ENCODE measurements around the gene RSAD1.
A peak's percentile ranks its signal among the peaks of the same experiment; 100 is the strongest.

Gene RSAD1

DNA sequence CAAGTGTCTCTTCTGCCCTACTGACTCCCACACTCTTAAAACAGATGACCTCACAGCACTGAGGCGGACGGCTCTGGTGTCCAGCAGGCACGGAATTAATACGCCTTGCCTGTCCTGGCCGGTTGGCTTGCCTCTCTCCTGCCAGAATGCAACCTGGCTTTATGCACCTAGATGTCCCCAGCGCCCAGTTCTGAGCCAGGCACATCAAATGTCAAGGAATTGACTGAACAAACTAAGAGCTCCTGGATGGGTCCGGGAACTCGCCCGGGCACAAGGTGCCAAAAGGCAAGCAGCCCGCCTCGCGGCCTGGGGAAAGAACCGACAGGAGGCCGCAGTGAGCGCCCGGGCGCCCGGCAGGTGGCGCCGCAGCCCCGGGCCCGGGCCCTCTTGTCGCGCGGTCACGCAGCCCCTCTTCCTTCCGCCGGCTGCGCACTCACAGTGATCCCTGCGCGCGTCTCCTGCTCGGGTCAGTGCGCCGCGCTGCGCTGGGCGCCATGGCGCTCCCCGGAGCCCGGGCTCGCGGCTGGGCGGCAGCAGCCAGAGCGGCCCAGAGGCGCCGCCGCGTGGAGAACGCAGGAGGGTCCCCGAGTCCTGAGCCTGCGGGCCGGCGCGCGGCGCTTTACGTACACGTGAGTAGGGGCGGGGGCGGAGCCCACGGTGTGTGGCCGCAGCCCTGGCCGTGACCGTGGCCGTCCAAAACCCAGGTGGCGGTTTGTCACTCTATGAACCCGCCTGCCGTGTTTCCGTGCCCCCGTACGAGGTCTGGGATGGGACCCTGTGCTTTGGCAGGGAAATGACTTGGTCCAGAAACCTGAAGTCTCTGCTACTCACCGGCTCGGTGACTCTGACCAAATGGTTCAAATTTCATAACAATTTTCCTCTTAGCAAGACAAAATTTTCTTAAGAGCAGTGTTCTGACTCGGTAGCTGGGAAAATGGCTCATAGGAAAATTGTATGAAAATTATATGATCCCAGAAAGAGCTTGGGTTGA is at the start of gene RSAD1:
TSS of gene RSAD1 (plus strand) at position 470 of the 991 bp plus-strand sequence. CDS start at position 495, 25 bp downstream.
- peak; percentile 70 to 76 for DNase-seq (ENCODE audit: low read depth in 1 of 2, low spot score in 1 of 2)

DNA sequence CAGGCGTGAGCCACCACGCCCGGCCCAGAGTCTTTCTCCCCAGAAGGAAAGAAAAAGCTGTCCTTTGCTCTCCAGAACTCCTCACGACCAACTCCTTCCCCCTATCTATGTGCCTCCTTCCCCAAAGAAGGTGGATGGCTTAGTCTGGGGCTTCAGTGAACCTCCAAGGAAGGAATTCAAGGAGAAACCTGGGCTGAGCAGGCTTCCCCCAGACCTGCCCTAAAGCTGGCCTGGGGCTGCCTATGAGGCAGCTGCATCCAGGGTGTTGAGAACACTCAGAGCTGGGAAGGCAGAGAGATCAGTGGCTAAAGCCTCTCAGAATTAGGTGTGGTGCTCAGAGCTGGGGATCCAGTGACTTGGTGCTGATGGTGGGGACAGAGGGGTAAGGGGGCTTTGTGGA is 48.9 kb upstream of the RSAD1 start:
- DNase-seq (ENCODE audit: low read depth in 1 of 2, low spot score in 1 of 2) = no peak

DNA sequence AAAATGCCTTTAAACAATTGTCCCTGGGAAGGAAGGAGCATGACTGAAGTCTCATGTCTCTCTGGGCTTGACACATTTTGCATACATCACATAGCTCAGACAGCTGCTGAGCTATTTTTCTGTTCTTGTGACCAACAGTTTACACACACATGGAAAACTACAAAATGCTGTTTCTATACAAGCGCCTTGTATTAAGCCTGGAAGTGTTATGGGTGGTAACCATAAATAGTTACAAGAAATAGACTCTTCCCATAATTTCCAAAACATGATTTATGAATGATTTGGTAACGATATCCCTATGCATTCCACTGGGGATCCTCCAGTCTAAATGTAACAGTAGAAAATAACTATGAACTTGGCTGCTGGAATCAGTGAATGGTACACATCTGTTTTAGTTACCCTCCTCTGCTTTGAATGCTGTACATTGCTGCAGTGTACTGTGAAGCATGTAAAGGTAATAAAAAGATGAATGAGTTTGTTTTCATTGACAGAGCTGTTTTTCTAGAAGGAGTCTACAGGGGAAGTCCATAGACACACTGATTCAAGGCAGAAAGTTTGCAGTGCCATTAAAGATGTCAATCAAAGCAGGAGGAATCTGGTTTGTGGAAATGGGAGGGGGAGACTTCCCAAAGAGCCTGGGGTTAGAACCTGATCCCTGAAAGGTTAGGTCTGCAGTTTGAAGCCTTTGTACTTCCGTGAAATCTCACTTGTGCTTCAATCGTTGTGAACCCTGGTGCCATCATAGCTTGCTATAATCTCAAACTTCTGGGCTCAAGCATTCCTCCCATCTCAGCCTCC is 47.6 kb upstream of the RSAD1 start:
- DNase-seq (ENCODE audit: low read depth in 1 of 2, low spot score in 1 of 2) = no peak

DNA sequence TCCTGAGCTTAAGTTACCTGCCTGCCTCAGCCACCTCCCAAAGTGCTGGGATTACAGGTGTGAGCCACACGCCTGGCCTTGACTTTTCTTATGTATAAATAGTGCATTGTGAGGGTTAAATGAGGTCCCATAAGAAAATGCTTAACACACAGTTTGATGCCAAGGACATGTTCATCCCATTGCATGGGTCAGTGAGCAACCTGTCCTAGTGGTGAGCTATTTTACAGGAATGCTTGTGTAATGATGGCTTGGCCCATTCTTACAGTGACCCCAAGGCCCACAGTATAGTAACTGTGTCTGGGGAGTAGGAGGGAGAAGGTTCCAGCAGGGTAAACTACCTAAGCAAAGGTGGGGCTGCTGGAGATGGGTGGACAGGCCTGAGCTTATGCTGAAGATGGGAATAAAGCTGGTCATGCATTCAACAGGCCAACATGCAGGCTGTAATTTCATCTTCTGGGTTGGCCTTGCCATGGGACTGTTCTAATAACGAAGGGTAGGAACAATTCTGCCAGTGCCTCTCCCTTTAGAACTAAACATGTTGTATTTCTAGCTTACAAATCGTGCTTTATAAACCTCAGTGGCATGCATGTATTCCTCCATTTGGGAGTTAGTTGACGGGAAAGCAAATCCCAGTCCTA is 46.4 kb upstream of the RSAD1 start:
- no peak for DNase-seq (ENCODE audit: low read depth in 1 of 2, low spot score in 1 of 2)

DNA sequence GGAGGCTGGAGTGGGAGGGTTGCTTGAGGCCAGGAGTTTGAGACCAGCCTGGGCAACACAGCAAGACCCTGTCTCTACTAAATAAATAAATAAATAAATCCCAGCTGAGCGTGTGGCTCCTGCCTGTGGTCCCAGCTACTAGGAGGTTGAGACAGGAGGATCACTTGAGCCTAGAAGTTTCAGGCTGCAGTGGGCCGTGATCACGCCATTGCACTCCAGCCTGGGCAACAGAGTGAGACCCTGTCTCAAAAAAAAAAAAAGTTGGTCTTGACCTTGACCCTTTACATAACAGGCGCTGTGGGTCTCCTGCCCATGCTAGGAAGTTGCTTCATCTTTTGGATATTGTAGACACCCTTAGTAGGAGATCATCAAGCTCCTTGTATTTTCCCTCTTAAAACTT is 41.3 kb upstream of the RSAD1 start:
- no peak for DNase-seq (ENCODE audit: low read depth in 1 of 2, low spot score in 1 of 2)

DNA sequence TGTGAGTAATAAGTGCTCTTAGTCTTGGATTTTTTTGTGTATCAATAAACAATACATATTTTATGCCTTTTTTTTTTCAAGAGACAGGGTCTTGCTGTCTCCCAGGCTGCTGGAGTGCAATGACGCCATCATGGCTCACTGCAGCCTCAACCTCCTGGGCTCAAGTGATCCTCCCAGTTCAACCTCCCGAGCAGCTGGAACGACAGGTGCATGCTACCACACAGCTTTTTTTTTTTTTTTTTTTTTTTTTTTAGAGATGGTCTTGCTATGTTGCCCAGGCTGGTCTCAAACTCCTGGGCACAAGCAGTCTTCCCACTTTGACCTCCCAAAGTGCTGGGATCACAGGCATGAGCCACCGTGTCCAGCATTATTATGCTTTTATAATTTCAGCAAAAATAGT is 39.7 kb upstream of the RSAD1 start:
- no peak for DNase-seq (ENCODE audit: low read depth in 1 of 2, low spot score in 1 of 2)

DNA sequence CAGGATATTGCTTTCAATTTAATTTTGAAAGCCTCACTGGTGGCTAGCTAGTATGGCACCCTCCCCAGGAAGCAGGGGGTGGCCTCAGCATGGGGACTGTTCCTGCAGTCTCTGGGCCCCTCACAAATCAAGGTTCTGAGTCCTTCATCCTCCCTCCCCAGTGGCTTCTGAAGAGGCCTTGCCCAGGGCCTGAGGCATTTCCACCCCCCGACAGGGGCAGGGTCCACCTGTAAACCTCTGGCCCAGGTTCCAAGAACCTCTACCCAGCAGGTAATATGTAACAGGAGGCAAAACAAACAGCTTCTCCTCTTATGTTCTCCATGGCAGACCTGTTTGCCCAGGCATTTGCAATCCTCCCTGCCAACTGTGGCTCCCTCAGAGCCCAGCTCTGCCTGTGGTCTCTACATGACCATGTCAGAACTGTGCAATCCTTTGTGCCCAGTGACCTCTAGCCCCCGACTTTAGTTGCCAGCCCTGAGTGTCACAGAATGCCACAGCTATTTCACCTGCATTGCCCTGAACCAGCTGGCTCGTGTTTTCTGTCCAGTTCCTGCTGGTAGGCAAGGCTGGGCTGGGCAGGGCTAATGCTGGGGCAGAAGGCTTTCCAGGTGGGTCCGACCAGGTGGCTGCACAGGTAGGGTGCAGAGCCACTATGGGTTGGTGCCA is 38.4 kb upstream of the RSAD1 start:
- DNase-seq (ENCODE audit: low read depth in 1 of 2, low spot score in 1 of 2) = no peak

DNA sequence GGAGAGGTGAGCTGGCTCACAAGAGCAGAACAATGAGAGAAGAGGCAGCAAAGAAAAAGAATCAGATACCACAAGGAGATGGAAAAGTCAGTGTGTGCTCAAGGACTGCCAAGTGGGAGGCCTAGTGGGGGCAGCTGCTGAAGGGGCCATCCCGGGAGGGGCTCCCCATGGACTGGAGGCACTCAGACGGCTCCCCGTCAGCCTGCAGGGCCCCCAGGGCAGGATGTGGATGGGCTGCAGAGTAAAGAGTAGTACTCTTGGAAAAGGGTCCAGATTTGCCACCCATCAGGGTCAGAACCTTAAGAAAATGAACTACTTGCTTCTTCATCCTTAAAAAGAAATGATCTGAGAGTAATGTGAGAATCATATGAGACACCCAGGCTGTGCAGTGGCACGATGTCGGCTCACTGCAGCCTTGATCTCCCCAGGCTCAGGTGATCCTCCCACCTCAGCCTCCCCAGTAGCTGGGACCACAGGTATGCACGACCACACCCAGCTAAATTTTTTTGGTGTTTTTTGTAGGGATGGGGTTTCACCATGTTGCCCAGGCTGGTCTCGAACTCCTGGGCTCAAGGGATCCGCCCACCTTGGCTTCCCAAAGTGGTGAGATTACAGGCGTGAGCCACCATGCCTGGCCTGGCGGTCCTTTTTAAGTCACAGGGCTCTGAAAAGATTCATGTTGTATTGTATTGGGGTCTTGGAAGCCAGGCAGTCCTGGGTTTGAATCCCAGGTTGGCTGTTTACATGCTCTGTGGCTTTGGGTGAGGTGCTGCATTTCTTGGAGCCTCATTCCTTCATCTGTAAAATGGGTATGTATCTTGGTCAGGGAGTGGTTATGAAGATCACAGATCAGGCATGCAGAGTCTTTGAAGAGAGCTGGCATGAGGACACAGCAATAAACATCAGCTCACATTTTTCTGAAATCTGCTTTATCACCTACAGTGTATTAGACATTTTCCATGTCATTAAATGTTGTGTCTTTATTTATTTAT is 37.5 kb upstream of the RSAD1 start:
- no peak for DNase-seq (ENCODE audit: low read depth in 1 of 2, low spot score in 1 of 2)

DNA sequence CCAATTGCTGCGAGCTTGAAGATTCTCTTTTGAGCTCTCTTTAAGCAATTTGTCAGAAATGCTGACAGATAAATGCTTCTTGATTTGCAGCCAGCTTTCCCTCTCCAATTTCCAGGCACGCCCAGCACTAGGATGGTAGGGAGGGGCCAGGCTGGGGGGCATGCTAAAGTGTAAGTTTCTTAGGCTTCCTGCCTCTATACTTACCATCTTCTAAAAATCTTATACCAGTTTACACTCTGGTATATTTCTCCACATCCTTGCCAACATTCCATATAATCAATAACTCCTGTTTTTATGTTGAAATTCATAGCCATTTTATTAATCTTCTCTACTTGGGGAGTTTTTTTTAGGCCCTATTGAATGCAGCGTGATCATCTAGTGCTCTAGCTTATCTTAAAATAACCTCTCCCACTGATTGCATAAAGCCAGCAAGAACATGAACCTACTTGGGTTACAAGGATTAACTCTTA is 35.1 kb upstream of the RSAD1 start:
- DNase-seq (ENCODE audit: low read depth in 1 of 2, low spot score in 1 of 2) = no peak

DNA sequence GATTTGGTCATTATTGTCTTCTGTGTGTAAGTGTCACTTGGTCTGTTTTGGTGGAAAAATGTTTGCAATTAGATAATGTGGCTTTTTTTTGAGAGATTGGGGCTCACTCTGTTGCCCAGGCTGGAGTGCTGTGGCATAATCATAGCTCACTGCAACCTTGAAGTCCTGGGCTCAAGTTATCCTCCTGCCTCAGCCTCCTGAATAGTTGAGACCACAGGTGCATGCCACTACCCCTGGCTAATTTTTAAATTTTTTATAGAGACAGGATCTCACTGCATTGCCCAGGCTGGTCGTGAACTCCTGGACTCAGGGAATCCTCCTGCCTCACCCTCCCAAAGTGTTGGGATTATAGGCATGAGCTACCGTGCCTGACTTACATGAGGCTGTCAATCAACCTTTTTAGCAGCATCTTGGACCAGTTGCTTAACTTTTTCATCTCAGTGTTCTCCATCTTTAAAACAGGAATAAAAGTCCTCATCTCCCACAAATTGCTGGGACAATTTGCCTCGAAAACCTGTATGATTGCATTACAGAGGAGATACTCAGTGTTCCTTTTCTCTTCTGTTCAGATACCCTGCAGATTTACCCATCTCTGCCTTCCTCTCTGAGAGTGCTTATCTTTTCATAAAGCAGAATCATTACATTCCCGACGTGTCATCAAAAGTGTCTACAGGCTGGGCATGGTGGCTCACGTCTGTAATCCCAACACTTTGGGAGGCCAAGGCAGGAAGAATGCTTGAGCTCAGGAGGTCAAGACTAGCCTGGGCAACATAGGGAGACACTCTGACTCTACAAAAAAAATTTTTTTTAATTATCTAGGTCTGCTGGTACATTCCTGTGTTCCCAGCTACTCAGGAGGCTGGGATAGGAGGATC is 33.6 kb upstream of the RSAD1 start:
- no peak for DNase-seq (ENCODE audit: low read depth in 1 of 2, low spot score in 1 of 2)

DNA sequence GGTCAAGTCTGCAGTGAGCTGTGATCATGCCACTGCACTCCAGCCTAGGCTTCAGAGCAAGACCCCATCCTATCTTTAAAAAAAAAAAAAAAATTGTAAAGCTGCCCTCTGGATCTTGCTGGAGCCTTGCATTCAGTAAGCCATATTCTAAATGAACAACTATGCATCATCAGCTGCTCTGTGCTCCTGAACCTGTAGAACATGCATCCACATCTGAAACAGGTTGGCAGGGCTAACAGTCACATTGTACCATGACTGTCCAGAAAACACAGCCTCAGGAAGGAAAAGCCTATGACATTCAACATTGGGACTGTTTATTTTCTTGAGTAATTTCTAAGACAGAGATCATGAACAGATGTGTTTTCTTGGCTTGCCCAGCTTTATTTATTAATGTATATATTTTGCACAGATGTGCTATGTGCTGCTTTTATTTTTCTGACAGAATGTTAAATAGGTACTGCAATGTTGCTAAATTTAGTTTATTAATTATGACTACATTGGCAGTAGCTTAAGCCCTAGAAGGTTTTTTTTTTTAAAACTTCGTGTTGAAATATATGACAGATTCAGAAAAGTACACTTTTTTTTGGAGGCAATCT is 32.8 kb upstream of the RSAD1 start:
- no peak for DNase-seq (ENCODE audit: low read depth in 1 of 2, low spot score in 1 of 2)

DNA sequence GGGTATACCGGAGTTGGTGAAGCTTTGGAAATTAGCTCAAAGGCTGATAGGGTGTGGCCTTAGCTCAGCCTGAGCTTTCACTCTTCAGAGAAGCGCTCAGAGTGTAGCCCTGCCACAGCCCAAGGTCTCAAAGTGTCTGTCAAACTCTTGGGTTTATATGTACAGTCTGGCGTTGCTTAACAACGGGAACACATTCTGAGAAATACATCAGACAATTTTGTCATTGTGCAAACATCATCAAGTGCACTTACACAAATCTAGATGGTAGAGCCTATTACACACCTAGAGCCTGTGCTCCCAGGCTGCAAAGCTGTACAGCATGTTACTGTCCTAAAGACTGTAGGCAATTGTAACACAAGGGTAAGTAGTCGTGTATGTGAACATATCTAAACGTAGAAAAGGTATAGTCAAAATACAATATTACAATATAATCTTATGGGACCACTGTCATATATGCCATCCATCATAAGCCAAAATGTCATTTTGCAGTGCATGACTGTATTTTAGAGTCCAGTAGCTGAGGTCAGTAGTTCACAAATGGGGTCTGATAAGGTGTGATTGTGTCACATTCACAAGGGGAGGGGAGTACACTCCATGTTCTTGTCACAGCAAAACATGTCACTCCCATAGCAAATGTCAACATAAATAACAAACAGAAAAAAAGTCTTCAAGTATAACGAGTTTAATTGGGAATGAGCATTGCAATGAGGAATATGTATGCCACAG is 30.6 kb upstream of the RSAD1 start:
- DNase-seq (ENCODE audit: low read depth in 1 of 2, low spot score in 1 of 2) = no peak

DNA sequence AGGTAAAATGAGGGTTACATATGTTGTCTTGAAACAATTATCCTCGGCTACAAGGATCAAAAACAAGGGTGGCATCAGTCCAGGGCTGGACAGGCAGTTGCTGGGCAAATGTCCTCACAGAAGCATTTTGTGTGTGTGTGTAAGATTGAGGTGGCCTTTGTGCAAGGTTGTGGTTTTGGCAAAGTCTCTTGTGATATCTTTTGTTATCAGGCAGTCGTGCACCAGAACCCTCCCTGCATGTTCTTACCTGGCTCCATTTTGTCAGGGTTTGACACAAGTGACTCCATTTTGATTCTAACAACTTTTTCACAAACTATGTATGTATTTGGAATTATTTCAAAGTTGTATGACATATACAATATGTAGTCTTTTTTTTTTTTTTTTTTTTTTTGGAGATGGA is 30.0 kb upstream of the RSAD1 start:
- no peak for DNase-seq (ENCODE audit: low read depth in 1 of 2, low spot score in 1 of 2)

DNA sequence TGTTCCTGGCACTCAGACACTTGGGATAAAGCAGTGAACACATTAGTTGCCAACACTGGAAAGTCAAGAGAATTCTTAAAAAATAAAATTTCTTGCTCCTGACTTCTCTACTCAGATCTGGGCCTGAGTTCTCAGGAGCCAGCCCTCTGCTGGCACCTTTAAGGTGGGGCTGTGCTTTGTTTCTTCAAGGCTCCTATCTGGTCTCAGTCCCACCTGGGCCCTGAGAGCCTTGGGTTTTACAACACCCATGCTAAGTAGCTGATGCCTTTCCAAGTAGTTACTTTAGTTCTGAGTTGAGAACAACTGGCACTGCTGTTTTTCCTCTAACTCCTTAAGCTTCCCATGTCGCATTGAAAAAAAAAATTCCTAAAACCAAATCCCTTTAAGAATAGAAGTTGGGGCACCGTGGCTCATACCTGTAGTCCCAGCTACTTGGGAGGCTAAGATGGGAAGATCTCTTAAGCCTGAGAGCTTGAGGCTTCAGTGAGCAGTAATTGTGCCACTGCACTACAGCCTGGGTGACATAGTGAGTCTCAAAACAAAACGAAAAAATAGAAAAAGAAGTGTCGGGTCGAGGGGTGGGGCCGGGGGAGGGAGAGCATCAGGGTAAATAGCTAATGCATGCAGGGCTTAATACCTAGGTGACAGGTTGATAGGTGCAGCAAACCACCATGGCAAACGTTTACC is 26.6 kb upstream of the RSAD1 start:
- no peak for DNase-seq (ENCODE audit: low read depth in 1 of 2, low spot score in 1 of 2)

DNA sequence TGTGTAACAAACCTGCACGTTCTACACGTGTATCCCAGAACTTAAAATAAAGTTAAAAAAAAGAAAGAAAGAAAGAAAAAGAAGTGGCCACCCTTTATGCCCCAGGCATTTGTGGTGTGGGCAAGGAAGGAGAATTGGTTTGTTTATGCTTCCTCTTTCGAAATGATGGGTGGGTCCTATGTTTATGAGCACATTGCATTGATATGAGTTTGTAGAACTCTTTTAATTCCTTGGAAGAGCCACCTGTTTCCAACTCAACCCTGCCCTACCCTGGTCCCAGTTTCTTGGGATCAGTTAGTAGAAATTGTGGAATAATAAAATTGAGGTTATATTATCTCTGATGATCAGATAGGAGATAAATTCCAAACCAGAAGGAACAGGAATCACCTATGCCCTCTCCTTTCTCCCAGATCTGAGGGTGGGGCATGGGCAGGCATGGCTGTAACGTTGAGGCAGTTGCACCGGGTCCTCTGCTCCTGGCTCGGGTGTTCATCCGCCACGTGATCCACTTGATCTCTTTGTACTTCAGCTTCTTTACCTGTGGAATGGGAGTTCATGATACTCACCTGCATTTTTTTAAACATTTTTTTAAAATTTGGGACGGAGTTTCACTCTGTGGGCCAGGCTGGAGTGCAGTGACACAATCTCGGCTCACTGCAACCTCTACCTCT is 25.9 kb upstream of the RSAD1 start:
- DNase-seq (ENCODE audit: low read depth in 1 of 2, low spot score in 1 of 2) = no peak

DNA sequence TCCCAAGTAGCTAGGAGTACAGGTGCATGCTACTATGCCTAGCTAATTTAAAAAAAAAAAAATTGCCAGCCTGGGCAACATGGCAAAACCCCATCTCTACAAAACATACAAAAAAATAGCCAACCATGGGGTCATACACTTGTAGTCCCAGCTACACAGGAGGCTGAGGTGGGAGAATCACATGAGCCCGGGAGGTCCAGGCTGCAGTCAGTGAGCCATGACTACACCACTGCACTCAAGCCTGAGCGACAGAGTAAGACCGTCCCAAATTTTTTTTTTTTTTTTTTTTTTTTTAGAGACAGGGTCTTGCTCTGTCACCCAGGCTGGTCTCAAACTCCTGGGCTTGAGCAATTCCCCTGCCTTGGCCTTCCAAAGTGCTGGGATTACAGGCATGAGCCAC is 24.8 kb upstream of the RSAD1 start:
- no peak for DNase-seq (ENCODE audit: low read depth in 1 of 2, low spot score in 1 of 2)

DNA sequence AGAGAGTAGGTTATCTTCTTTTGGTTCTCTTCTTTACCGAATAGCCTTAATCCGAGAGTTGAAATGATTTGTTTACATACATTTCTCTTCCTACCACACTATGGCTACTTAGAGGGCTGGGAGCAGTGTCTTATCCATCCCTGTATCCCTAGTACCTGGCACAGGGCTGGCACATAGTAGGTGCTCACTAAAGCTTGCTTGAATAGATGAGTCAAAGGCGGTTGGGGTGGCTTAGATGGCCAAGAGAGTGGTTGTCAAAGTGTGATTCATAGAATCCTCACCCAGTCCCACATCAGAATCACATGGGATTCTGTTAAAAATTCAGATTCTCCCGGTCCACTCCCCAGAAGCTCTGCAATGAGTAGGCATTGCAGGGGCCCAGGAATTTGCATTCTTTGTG is 21.0 kb upstream of the RSAD1 start:
- no peak for DNase-seq (ENCODE audit: low read depth in 1 of 2, low spot score in 1 of 2)

Data from activated T-helper 1 cell treated with anti-CD3 and anti-CD28 coated beads, Interleukin-2, amount 50 U/mL, for 16 hours (primary cell).